ENCODE results near the gene ST6GALNAC6. TPM values are rescaled to one million over a fixed set of nuclear protein-coding genes. Genes with fewer than 3 reads are reported as not detected.

ST6GALNAC6 gene
- total and polyA plus RNA-seq, 10 of the 15 experiments (the other 5 are each of a cell fraction or from before 2014, with no cell fraction given), result 0.40 to 27.0 (median 16.8) TPM

DNA sequence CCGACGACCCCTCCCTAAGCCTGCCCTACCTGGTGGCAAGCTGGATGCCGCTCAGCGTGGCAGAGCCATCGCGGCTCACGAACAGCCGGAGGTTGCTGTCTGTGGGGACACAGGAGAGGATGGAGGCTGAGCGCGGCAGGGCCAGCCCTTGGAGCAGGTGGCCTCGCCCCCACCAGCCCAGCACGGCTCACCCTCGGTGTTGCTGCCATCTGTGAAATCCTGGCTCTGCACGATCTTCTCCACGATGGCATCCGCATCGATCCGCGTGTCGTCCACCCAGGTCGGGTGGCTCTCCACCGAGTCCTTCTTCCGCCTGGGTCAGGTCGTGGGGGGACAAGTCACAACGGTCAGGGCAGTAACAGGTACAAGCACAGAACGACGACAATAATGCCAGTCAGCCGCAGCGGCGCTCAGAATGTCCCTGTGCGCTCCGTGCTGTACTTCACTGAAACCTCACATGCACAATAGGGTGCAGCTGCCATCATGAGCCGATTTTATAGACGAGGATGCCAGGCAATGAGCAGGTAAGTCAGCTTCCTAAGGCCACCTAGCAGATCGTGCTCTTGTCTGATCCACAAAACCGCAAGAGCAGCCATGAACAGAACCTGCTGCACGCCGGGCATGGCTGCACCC is 45.3 kb upstream of the ST6GALNAC6 start:
- Histone ChIP-seq H4K20me1 (ENCODE audit: control insufficient read depth, insufficient read depth) (no peaks in the 10 kb centered on the region), H3K9me3 (replicated peaks; ENCODE audit: control insufficient read depth, insufficient read depth, low read length) (no peaks in the 10 kb centered on the region), H3K36me3 (ENCODE audit: control insufficient read depth in 2 of 2, insufficient read depth in 2 of 2, low read length in 1 of 2) (peaks cover 0 to 11% of the 10 kb centered on the region in 2 experiments; a peak in 3 of 4 replicates), H3K4me3 (no peak overlapping the region), H3K79me2 (ENCODE audit: control insufficient read depth, insufficient read depth, low read length) (no peaks in the 10 kb centered on the region), H3K4me1 (ENCODE audit: control insufficient read depth, insufficient read depth, low read length) (peaks cover 7% of the 10 kb centered on the region), H3K4me2 (ENCODE audit: control insufficient read depth, insufficient read depth) (no peak overlapping the region), H3K27ac (ENCODE audit: control insufficient read depth, insufficient read depth) (no peak overlapping the region), H2AFZ (ENCODE audit: control insufficient read depth, low read depth, low read length) (no peak overlapping the region), H3K27me3 (replicated peaks in 1 of 2; ENCODE audit: control insufficient read depth in 2 of 2, insufficient read depth in 2 of 2, low read length in 1 of 2) (no peaks in the 10 kb centered on the region), H3K9ac (ENCODE audit: control insufficient read depth, insufficient read depth, low read length) (no peak overlapping the region)
- ChIA-PET SMC1A (ENCODE audit: uncharacterized antibody, unreplicated experiment) (interaction anchor here (0.5 to 7.2 kb wide), 6 partner anchors 27 to 94 kb away, joined by 3 to 84 read pairs (median 8); no protein-coding TSS in a partner anchor), POLR2A (interaction anchor here (0.5 kb wide), 1 partner anchor 59 kb away, joined by 3 read pairs; no protein-coding TSS in a partner anchor), RAD21 (ENCODE audit: unreplicated experiment) (interaction anchor here (0.5 to 5.0 kb wide), 6 partner anchors 34 to 173 kb away, joined by 3 to 83 read pairs (median 5); partner anchors contain the start of gene EEIG1), CTCF (interaction anchor here (1.1 to 7.7 kb wide), 15 partner anchors 7 to 210 kb away, joined by 3 to 261 read pairs (median 5); partner anchors contain the start of genes EEIG1, NAIF1, PIP5KL1 and TOR2A)
- no TSS peak for BruUV-seq (replicated peaks)
- WGBS (ENCODE audit: insufficient coverage, insufficient replicate concordance, low lambda C conversion rate, missing lambda C conversion rate), result 95% methylated on average over 32 of the region's 38 CpGs
- in situ Hi-C loops (cut with MboI) (no loop called here), intact Hi-C loops (cut with micrococcal nuclease; ENCODE audit: unreplicated experiment) (no loop called here)
- ATAC-seq (no peak), FAIRE-seq (no peak), DNase-seq (ENCODE audit: low read depth, low spot score) (no peak)
- TF ChIP-seq NFYB (IDR thresholded peaks at IDR 0.05; ENCODE audit: insufficient read depth, low read depth, low read length), result no peak
- TF ChIP-seq ZBED1 (IDR thresholded peaks at IDR 0.05; ENCODE audit: borderline replicate concordance), result no peak
- TF ChIP-seq GATAD2B (conservative IDR thresholded peaks at IDR 0.05; ENCODE audit: low read depth), result no peak
- TF ChIP-seq SUZ12 (IDR thresholded peaks at IDR 0.05; ENCODE audit: unreplicated experiment), result no peak
- TF ChIP-seq, protein P1, sequence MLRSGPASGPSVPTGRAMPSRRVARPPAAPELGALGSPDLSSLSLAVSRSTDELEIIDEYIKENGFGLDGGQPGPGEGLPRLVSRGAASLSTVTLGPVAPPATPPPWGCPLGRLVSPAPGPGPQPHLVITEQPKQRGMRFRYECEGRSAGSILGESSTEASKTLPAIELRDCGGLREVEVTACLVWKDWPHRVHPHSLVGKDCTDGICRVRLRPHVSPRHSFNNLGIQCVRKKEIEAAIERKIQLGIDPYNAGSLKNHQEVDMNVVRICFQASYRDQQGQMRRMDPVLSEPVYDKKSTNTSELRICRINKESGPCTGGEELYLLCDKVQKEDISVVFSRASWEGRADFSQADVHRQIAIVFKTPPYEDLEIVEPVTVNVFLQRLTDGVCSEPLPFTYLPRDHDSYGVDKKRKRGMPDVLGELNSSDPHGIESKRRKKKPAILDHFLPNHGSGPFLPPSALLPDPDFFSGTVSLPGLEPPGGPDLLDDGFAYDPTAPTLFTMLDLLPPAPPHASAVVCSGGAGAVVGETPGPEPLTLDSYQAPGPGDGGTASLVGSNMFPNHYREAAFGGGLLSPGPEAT (IDR thresholded peaks at IDR 0.05; ENCODE audit: low read depth), result no peak

Data from GM12878 (cell line).